RPMI8226 (cell line): ENCODE data around the gene FGF12.

Experiments used
- DNase-seq: peaks from one replicate; pipeline ENCODE4 v3.0.0-alpha.2; 2015

FGF12 gene

GRCh38 chr3:192246847-192247559 lies 480.3 kb downstream of the FGF12 start:
- DNase-seq: no peak

GRCh38 chr3:192244591-192244990 lies 482.8 kb downstream of the FGF12 start:
- DNase-seq: no peak

GRCh38 chr3:192239956-192240355 lies 487.4 kb downstream of the FGF12 start:
- DNase-seq: no peak

- DNase-seq: no peak
Measured at GRCh38 chr3:192237992-192238608, 489.2 kb downstream of the FGF12 start.

- no peak for DNase-seq
Measured at GRCh38 chr3:192229866-192230265, 497.5 kb downstream of the FGF12 start.

GRCh38 chr3:192224634-192225155 lies 502.6 kb downstream of the FGF12 start:
- no peak for DNase-seq

GRCh38 chr3:192223815-192224214 lies 503.5 kb downstream of the FGF12 start:
- DNase-seq: no peak

GRCh38 chr3:192220915-192221314 lies 506.4 kb downstream of the FGF12 start:
- no peak for DNase-seq

GRCh38 chr3:192219926-192220325 lies 507.4 kb downstream of the FGF12 start:
- no peak for DNase-seq

GRCh38 chr3:192216067-192216466 lies 511.3 kb downstream of the FGF12 start:
- no peak for DNase-seq

- DNase-seq: no peak
Measured at GRCh38 chr3:192212979-192213378, 514.4 kb downstream of the FGF12 start.

- peak; percentile 10 for DNase-seq
Measured at GRCh38 chr3:192212335-192212734, 515.0 kb downstream of the FGF12 start.

GRCh38 chr3:192207651-192208050 lies 519.7 kb downstream of the FGF12 start:
- DNase-seq: no peak

GRCh38 chr3:192207239-192207638 lies 520.1 kb downstream of the FGF12 start:
- DNase-seq: no peak

- no peak for DNase-seq
Measured at GRCh38 chr3:192194085-192194484, 533.3 kb downstream of the FGF12 start.

- peak; percentile 68 for DNase-seq
Measured at GRCh38 chr3:192188218-192188835, 539.0 kb downstream of the FGF12 start.

- no peak for DNase-seq
Measured at GRCh38 chr3:192187485-192188051, 539.8 kb downstream of the FGF12 start.

- no peak for DNase-seq
Measured at GRCh38 chr3:192186498-192186897, 540.8 kb downstream of the FGF12 start.

GRCh38 chr3:192186045-192186444 lies 541.3 kb downstream of the FGF12 start:
- DNase-seq: no peak

GRCh38 chr3:192183109-192183508 lies 544.2 kb downstream of the FGF12 start:
- DNase-seq: peak; percentile 4

GRCh38 chr3:192181151-192181550 lies 546.2 kb downstream of the FGF12 start:
- no peak for DNase-seq

- DNase-seq: no peak
Measured at GRCh38 chr3:192177383-192177782, 550.0 kb downstream of the FGF12 start.

GRCh38 chr3:192174283-192174682 lies 553.1 kb downstream of the FGF12 start:
- DNase-seq: peak; percentile 5

- DNase-seq: no peak
Measured at GRCh38 chr3:192171213-192171612, 556.1 kb downstream of the FGF12 start.
